IPS DF 4.7 (cell line): ENCODE results near the gene AP3B1.
A peak's percentile ranks its signal among the peaks of the same experiment; 100 is the strongest.
"Not testable (repeated sequence)": the region's sequence is repeated elsewhere in the genome, so short reads cannot be mapped to it uniquely, and the experiment has no call there.

Source experiments
- DNase-seq: peaks from one replicate; pipeline ENCODE4 v3.0.0-alpha.2; 2013; ENCODE audit warnings: low spot score; ENCODE audit errors: extremely low read depth

The AP3B1 gene

DNA sequence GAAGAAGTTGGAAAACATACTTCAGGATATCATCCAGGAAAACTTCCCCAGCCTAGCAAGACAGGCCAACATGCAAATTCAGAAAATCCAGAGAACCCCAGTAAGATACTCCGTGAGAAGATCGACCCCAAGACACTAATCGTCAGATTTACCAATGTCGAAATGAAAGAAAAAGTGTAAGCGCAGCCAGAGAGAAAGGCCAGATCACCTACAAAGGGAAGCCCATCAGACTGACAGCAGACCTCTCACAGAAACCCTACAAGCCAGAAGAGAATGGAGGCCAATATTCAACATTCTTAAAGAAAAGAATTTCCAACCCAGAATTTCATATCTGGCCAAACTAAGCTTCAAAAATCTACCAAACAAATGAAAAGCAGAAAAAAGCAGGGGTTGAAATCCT is 227.8 kb downstream of the AP3B1 start:
- DNase-seq, result not testable (repeated sequence)

DNA sequence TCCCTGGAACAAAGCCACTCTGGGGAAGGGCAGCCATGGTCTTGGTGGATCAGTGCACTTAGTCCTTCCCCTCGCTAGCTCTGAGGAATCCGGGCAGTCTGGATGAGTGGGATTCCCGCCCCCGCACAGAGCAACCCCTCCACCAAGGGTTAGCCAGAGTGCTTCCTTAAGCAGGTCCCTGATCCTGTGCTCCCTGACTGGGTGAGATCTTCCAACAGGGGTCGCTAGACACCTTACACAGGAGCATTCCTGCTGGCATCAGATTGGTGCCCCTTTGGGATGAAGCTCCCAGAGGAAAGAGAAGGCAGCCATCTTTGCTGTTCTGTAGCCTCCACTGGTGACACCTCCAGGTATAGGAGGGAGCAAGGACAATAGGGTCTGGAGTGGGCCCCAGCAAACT is 228.8 kb downstream of the AP3B1 start:
- DNase-seq, result no peak

DNA sequence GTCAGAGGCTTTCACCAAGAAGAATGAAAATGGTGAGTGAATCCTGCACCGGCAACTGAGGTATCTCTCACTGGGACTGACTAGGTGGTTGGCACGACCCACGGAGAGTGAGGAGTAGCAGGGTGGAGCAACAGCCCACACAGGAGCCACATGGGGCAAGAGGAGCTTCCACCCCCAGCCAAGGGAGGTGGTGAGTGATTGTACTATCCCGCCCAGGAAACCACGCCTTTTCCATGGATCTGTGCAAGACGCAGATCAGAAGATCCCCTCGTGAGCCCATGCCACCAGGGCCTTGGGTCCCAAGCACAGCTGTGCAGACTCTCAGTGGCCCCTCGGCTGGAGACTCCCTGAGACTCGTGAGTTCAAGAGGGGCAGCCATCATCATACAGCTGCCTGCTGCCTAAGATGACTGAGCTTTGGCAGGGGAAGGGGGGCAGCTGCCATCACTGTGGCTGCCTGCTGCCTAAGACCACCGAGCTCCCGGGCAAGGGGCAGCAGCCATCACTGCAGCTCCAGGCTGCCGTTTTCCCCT is 229.5 kb downstream of the AP3B1 start:
- no peak for DNase-seq

DNA sequence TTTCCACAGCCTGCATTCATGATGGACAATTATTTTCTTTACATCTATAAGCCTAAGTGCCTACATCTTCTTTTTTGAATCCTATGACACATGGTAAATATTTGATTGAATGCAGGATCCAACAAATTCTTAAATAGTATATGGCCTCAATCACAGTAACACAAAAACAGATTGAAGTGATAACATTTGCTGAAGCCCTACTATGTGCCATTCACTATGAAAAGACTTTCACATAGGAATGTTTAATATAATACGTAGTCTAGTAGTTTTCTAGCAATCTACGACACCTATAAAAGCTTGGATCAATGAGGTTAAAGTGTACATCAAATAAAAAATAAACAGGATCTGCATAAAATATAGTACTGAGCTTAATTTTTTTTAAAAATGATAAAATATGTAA is 231.0 kb downstream of the AP3B1 start:
- no peak for DNase-seq

DNA sequence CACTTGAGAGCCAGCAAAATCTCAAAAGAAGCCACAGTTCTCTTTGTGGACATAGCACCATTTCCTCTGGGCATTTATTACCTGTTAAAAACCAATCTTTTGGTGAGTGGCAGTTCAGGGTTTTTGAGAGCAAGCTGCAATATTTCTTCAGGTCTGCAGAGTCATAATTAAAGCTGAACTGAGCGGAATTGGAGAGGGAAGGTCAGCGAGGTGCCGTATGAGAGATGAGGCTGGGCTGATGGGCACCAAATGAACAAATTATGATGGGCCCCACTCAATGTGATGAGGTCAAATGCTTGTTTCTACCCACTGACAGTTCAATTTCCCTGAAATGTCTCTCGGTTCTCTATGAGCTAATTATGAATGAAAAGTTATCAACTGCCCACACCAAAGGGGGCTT is 231.9 kb downstream of the AP3B1 start:
- DNase-seq, result no peak

DNA sequence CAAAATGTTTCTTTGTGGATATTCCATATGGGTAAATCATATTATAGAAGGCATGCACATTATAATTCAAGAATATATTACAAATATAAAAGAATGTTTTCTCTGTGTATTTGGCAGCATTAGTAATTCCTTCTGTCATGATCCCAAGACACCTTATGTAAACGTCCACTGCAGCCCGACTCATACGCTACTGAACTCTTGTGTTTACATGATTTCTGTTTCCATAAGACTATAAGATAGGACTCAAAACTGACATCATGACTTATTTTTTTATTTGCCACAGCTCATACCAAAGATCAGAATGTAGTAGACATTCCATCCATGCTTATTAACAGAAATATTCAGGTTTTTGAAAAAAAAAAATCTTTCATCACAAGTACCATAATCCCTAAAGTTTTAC is 234.1 kb downstream of the AP3B1 start:
- DNase-seq, result no peak

DNA sequence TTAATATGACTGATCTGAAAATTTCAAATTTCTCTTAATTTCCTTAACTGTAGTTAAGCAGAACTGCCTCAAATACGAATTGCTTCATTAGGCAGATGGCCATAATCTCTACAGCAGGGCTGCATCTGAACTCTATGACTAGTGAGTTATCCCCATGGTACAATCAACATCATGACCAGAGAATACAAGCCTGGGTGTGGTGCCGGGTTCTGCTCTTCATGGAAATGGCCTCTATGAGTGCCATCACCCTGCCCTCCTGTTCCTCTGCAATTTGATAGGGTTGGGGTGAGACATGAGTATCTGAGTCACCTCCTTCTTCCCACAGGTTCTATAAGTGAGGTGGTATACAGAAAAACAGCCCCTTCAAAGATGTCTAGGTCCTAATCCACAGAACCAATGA is 235.9 kb downstream of the AP3B1 start:
- no peak for DNase-seq

DNA sequence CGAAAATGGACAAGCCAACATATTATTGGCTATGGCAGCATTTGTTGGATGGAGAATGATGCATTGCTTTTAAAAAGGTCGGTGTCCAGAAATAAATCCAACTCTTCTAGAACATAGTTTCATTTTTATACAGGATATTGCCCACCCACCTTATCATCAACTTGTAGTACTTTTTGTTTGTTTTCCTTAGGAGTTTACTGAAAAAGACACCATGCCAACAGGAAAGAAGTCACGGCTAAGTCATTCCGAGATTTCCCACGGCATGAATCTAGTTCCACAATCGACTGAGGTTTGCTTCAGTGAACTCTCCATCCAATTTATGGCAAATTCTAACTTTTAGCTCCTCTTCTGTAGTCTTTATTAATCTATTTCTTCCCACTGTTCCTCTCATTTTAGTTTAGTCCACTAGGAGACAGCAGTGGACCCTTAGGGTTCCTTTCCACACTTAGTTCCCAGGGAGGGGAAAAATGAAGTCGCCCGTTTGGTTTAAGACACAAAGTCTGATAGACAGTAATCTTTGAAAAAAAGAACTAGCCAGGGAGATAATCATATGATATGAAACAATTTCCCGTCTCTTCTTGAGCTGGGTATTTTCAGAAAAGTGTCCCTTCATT is 237.5 kb downstream of the AP3B1 start:
- DNase-seq, result no peak

DNA sequence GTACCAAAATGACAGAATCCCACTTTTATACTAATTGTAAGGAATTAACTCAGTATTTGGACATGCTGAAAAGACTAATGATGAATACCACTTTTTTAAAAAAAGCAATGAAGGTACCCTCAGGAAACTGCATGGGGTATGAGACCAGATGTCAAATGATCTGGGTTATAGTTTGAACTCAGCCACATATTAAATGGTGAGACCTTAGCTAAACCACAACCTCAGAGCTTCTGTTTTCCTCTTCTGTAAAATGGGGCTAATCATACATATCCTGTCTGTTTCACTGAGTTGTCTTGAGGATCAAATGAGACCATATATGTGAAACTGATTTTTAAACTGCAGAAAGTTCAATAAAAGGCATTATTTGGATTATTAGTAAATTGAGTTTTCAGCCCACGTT is 238.4 kb downstream of the AP3B1 start:
- no peak for DNase-seq

DNA sequence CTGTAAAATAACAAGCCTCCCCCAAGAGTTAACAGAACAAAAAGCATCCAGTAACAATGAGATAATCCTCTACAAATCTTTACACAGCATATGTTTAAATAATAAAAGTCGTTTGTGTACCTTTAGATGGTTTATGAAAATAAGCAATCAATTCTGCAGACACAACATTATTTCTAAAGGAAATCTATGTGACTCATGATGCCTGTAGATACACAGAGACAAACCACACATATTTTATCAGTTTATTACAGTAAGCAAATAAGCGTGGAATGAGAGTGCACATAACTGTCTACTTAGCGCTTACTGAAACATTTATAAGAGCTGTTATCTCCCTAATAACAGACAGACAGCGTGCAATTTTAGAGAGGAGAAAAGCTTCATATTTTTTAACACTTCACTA is 243.6 kb downstream of the AP3B1 start:
- DNase-seq, result no peak

DNA sequence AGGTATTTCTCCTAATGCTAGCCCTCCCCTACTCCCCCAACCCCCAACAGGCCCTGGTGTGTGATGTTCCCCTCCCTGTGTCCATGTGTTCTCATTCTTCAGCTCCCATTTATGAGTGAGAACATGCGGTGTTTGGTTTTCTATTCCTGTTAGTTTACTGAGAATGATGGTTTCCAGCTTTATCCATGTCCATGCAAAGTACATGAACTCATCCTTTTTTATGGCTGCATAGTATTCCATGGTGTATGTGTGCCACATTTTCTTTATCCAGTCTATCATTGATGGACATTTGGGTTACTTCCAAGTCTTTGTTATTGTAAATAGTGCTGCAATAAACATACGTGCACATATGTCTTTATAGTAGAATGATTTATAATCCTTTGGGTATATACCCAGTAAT is 247.7 kb downstream of the AP3B1 start:
- not testable (repeated sequence) for DNase-seq

DNA sequence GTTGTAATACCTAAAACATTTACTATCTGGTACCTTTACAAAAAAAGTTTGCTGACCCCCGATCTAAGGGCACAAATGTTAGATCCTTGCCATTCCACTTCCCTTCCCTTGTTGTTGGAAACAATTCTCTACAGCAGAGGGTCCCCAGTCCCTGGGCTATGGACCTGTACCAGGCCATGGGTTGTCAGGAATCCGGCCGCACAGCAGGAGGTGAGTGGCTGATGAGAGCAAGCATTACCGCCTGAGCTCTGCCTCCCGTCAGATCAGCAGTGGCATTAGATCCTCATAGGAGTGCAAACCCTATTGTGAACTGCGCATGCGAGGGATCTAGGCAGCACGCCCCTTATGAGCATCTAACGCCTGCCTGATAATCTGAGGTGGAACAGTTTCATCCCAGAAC is 248.5 kb downstream of the AP3B1 start:
- DNase-seq, result no peak

DNA sequence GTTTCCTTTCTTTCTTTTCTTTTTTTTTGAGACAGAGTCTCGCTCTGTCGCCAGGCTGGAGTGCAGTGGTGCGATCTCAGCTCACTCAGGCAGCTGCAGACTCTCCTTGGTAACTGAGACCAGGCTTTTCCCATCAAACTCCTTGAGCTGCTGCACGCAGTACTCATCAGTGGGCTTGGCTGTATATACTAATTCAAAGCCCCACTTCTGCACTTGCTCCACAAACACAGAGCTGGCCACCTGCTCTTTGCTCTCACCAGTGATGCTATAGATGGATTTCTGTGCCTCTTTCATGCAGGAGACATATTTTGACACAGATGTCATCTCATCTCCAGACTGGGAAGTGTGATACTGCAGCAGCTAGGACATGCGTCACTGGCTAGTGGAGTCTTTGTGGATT is 252.7 kb downstream of the AP3B1 start:
- no peak for DNase-seq

DNA sequence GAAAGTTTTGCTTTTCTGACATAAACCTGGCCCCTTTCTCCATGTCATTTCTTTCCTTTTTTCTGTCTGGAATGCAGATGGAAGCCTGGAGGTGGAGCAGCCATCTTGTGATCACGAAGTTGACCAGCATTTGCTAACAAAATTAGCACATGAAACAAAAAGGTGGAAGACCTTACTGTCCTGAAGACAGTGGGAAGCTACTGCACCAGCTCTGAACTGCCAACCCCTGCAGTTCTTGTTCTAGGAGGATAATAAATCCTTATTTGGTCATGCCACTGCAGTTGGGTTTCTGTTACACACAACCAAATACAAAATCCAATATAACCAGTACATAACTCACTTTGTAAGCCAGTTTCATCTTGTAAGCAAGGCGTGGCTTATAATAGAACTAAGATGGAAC is 269.0 kb downstream of the AP3B1 start:
- no peak for DNase-seq

DNA sequence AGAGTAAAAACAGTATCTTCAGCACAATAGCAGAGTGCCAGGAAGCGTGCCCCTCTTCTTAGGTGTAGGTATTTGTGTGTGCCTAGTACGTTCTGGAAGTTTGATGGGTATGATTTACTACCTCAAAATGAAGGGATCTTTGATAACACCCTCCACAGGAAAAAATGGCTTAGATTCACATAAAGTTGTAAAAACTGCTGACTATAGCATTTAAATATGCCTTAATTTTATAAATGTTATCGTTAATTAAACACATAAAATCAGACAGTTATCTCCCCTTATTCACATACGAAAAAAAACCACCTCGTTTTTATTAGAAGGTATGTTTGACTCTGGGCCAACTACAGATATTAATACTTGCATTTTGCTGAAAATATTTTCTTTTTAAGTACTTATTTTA is 274.8 kb downstream of the AP3B1 start:
- no peak for DNase-seq

DNA sequence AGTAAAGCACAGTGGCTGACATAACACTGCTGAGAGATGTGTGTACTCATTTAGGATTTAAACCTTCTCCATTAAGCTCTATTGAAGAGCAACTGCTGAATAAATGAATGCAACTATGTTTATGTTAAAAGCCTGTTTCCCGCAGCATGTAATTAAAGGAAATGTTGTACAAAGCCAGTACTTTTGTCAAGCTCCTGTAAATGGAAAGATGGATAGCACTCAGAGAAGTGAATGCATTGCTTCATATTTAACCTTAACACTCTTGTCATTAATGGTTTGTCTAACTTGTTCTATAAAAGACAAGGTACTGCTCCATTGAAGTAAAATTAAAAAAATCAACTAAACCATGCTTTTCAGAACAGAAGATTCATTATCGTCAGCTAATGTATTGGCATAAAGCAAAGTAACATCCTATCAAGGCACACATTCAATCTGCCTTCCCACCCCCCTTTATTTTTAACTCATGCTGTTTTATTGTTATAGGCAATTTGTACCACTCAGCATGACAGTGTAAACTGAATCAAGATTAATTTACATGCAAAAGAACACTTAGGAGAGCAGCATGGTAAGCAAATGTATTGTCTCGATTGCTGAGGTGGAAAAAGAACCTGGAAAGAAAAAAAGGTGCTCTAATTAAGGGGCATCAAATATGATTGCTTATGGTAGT is 277.5 kb downstream of the AP3B1 start:
- peak; percentile 51 for DNase-seq

DNA sequence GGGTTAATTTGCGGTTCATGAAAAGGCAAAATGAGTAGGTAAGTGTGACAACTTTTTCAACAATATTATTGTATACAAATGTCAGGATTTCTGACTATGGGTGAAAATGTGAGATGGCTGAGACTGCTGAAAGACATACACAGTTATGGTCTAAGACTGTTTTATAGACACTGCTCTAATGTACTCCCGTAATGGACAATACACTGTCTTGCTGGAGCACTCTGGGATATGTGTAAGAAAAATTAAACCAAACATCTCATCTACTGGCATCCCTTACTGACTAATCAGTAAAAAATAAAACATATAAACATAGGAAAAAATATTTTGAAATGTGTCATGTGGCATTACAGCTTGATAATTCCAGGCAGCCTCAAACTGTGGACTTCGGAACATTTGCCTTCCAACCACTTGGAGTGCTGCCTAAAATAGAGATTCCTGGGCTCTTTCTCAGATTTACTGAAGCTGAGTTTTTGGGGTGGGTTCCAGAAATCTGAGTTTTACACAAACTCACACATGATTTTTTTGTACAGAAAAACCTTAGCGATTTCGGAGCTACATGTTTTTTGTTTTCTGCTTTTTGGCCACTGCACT is 284.5 kb downstream of the AP3B1 start:
- DNase-seq, result no peak

DNA sequence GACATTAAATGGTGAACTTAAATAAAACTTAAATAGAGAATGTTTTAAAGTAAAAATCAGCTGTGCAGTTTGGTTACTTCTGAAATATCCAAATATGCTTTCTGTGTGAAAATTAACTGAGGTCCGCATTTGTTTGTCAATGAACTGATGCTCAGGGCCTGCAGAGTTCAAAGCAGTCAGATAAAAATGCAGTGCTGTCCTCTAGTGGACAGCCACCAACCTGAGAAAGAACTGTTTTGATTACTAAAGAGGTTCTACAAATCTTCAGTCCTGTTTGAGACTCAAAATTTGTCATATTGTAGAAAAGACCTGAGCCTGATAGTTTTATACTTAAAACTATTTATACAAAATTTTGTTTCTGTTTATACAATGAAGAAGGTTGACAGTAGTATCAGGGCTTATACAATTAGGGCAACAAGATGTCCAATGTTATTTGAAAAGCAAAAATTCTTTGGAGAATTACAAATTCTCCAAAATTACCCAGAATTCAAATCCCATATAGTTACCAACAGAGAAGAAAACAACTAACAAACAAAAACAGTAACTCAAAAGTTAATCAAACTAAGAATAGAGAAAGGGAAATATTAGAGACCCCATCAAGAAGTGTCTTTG is 286.0 kb downstream of the AP3B1 start:
- DNase-seq, result no peak

DNA sequence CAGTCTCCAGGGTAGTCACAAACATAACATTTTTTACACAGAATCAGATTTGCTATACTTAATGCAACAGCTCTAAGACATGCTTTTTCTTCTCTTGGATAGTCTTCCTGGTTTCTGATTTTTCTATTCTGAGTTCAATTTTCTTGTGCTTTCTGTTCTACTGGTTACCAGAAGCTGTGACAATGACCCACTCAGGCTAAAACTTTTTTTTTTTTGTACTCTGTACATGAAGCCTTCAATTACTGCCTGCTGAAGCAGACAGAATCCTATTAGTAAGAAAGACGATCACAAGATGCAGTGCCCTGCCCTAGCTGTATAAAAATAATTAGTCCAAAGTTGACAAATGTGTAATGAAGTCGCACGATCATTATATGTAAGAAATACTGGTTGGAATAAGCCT is 287.3 kb downstream of the AP3B1 start:
- DNase-seq, result no peak

DNA sequence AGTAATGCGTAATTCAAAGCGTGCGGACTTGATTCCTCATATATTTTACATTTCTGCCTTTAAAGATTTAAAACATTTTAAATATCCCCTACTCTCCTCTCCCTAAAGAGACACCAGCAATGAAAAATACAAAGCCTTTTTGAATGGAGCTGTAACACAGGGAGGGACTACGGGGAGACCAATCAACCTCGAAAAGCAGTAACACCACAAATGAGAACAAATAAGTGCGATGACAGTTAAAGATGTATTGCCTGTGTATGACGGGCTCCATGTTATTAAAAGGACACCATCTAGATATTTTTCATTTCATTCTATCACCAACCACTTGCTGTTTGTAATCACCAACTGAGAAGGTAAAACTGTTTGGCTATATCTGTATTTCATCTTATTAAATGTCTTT is 288.0 kb downstream of the AP3B1 start:
- DNase-seq, result no peak

DNA sequence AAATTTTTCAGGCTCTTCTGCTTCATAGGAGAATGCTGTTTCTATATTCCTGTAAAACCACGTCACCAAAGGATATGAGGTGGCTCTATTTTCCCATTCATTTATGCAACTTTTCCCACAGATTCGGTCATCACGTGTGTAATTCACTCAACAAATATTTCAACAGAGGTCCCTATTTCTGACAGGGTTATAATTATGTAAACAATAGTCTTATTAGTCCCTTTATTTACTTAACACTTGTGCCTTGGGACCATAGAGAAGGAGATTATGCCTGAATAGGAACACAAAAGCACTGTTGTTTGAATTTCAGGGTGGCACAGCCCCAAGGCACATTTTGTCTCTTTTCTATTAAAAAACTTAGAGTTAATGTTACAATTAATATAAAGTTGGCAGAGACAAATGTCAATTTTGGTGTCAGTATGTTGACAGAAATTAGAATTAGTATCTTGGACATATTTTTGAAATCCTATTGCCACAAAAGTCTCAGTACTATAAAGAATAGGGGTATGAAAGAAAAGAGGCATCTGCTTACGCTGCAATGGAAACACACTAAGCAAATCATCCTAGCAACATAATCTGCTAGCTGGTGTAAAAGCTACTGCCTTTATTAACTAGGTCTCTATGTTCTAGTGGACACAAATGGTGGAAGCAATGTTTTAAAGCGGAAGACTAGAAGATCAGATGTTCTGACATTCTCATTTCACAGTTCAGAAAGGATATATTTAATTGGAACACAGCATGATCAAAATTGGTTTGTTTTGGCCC is 289.3 kb downstream of the AP3B1 start:
- no peak for DNase-seq

DNA sequence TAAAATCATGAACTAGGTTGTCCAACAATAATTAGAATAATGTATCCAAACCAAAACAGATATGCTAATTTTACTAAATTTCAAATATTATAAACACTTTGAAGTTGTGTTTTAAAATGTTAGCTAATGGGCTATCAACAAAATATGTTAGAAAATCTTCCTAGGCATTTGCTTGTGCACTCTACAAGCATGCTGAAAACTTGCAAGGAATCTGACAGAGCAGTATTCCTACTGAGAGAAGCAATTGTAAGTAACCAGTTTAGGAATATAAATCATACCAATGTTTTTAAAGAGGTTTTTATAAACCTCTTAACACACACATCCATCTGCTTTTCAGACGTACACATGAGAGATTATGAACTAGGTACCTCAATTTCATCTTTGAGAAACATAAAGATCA is 289.9 kb downstream of the AP3B1 start:
- DNase-seq, result no peak
